Ascending aorta (tissue), 2 donors: ENCODE measurements around the gene HAUS1. TPM values are rescaled to one million over a fixed set of nuclear protein-coding genes. Genes with fewer than 3 reads are reported as not detected.

Experiments used
- DNase-seq, 2 donors: peaks; one replicate each; pipeline ENCODE4 v3.0.0-alpha.2; 2019; ENCODE audit warnings: low spot score in 2 of 2
- H3K27ac ChIP-seq, 2 donors: fragments of 200-600 bp; sonication (generic); one replicate each; pipeline ENCODE4 v1.5.1; 2016 to 2017; ENCODE audit warnings: mild to moderate bottlenecking in 1 of 2
- H3K27me3 ChIP-seq: fragments of 200-600 bp; sonication (generic); one replicate; pipeline ENCODE4 v1.5.1; 2017
- H3K36me3 ChIP-seq, 2 donors: fragments of 200-600 bp; sonication (generic); one replicate each; pipeline ENCODE4 v1.5.1; 2016
- H3K4me1 ChIP-seq, 2 donors: fragments of 200-600 bp; sonication (generic); one replicate each; pipeline ENCODE4 v1.5.1; 2016 to 2017; ENCODE audit warnings: mild to moderate bottlenecking in 1 of 2
- H3K4me3 ChIP-seq, 2 donors: fragments of 200-600 bp; sonication (generic); one replicate each; pipeline ENCODE4 v1.5.1; 2016 to 2017; ENCODE audit warnings: mild to moderate bottlenecking in 1 of 2
- H3K9me3 ChIP-seq, 2 donors: fragments of 200-600 bp; sonication (generic); one replicate each; pipeline ENCODE4 v1.5.1; 2016
- intact Hi-C: fragments of 100-400 bp; cut with DNase I; formaldehyde crosslinking; loops from one replicate; pipeline ENCODE4 v1.15.1; 2023
- total RNA-seq: library from RNA; depleted of rRNA; stranded (reverse); fragments of >200 nt; gene quantifications from one replicate; pipeline ENCODE4 v1.1.0, GENCODE V29; 2016
- TF ChIP-seq, protein P1 (sequence below), 3 experiments: fragments of 200-600 bp in 2 of 3; fragments of 450-650 bp in 1 of 3; sonication (generic) in 2 of 3; IDR thresholded peaks; one replicate each; pipeline ENCODE4 v1.5.1; 2016 to 2019; ENCODE audit warnings: antibody characterized with exemption in 3 of 3, mild to moderate bottlenecking in 1 of 3, moderate library complexity in 1 of 3

Gene HAUS1
- total RNA-seq, 1 donor from 2014 or later = 5.0 TPM

DNA sequence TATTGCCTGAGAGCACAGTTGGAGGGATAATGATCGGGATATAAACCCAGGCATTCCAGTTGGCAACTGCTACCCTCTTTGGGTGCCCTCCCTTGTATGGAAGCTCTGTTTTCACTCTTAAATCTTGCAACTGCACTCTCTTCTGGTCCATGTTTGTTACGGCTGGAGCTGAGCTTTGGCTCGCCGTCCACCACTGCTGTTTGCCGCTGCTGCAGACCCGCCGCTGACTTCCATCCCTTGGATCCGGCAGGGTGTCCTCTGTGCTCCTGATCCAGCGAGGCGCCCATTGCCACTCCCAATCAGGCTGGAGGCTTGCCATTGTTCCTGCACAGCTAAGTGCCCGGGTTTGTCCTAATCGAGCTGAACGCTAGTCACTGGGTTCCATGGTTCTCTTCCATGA is 60.7 kb downstream of the HAUS1 start:
- intact Hi-C loops = no loop called here

DNA sequence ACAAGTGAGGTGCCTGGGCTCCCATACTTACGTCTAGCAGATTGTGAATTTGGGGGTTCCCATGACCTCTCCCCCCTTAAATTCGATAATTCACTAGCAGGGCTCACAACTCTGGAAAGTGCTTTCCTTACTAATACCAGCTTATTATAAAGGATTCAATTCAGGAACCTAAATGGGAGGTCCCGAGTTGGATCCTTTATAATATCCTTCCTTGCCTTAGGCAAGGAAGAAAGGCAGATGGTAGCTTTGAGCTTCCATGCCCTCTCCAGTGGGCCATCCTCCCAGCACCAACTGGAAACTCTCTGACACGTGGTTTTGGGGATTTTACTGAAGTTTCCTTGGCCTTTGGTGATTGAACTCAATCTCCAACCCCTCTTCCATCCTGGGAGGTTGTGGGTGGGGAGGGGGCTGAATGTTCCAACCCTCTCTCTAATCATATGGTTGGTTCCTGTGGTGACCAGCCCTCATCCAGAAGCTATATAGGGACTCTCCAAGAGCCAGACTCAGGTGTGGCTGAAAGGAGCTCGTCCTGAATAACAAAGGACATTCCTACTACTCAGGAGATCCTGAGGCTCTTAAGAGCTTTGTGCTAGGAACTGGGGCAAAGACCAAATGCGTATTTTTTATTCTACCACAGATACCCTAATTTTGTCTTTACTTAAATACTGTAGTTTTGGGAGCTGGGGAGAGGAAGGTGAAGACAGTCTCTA is 62.2 kb downstream of the HAUS1 start:
- Histone ChIP-seq H3K4me1 (no peaks in the 10 kb centered on the region), H3K27ac (no peak overlapping the region), H3K27me3 (no peaks in the 10 kb centered on the region), H3K36me3 (no peaks in the 10 kb centered on the region), H3K4me3 (no peak overlapping the region), H3K9me3 (no peaks in the 10 kb centered on the region)
- TF ChIP-seq, protein P1, sequence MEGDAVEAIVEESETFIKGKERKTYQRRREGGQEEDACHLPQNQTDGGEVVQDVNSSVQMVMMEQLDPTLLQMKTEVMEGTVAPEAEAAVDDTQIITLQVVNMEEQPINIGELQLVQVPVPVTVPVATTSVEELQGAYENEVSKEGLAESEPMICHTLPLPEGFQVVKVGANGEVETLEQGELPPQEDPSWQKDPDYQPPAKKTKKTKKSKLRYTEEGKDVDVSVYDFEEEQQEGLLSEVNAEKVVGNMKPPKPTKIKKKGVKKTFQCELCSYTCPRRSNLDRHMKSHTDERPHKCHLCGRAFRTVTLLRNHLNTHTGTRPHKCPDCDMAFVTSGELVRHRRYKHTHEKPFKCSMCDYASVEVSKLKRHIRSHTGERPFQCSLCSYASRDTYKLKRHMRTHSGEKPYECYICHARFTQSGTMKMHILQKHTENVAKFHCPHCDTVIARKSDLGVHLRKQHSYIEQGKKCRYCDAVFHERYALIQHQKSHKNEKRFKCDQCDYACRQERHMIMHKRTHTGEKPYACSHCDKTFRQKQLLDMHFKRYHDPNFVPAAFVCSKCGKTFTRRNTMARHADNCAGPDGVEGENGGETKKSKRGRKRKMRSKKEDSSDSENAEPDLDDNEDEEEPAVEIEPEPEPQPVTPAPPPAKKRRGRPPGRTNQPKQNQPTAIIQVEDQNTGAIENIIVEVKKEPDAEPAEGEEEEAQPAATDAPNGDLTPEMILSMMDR (IDR thresholded peaks at IDR 0.05) = no peak
- intact Hi-C loops = no loop called here
- no peak for DNase-seq

More for the DNA sequence above, 60.7 kb downstream of the HAUS1 start:
- TF ChIP-seq, protein P1 (IDR thresholded peaks at IDR 0.05) = no peak
- DNase-seq = no peak
- no peaks in the 10 kb centered on the region for H3K36me3 ChIP-seq
- H3K4me1 ChIP-seq = no peaks in the 10 kb centered on the region
- no peak overlapping the region for H3K4me3 ChIP-seq
- no peak overlapping the region for H3K27ac ChIP-seq
- no peaks in the 10 kb centered on the region for H3K27me3 ChIP-seq
- H3K9me3 ChIP-seq = no peaks in the 10 kb centered on the region

DNA sequence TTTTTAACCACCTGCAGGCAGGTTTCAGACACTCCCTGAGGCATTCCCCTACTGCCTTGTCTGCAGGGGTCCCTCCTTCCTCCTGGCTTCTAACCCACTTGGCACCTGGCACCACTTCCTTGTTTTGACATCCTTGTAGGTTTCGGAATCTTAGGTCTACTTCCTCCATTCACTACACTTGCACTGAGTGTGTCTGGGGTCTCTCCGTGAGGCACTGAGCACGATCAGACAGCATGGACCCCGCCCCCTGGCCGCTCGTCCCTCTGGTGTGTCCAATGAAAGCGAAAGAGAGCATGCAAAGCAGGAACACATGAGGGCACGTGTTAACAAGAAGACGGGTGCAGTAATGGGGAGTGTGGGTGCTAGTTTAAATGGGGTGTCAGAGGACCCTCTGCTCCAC is 63.8 kb downstream of the HAUS1 start:
- H3K27ac ChIP-seq = no peak overlapping the region
- intact Hi-C loops = no loop called here
- TF ChIP-seq, protein P1 (IDR thresholded peaks at IDR 0.05) = no peak
- H3K4me3 ChIP-seq = no peak overlapping the region
- no peaks in the 10 kb centered on the region for H3K9me3 ChIP-seq
- DNase-seq = no peak
- no peaks in the 10 kb centered on the region for H3K36me3 ChIP-seq
- no peaks in the 10 kb centered on the region for H3K4me1 ChIP-seq
- H3K27me3 ChIP-seq = no peaks in the 10 kb centered on the region

DNA sequence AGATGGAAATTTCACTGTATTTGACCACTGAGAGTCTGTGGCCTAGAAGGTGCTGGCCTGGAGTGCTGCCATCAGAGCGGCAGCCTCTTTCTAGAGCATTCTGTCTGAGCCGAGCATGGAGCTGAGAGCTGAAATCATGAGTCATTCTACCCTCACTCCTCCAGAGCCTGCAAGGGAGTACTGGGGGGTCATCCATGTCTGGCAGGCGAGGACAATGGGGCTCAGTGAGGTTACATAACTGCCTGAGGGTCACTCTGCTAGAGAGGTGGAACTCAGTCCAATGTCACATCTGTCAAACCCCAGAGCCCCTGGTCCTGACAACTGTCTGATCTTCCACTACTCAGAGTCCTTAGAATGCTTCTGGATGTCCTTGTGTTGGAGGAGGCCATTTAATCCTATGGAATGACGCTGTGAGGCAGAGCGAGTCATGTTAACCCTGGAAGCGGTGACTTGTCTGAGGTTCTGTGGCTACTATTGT is 65.3 kb downstream of the HAUS1 start:
- no peaks in the 10 kb centered on the region for H3K27me3 ChIP-seq
- intact Hi-C loops = no loop called here
- H3K9me3 ChIP-seq = no peaks in the 10 kb centered on the region
- no peak for DNase-seq
- TF ChIP-seq, protein P1 (IDR thresholded peaks at IDR 0.05) = no peak
- no peaks in the 10 kb centered on the region for H3K4me1 ChIP-seq
- no peak overlapping the region for H3K27ac ChIP-seq
- H3K4me3 ChIP-seq = no peak overlapping the region
- no peaks in the 10 kb centered on the region for H3K36me3 ChIP-seq

DNA sequence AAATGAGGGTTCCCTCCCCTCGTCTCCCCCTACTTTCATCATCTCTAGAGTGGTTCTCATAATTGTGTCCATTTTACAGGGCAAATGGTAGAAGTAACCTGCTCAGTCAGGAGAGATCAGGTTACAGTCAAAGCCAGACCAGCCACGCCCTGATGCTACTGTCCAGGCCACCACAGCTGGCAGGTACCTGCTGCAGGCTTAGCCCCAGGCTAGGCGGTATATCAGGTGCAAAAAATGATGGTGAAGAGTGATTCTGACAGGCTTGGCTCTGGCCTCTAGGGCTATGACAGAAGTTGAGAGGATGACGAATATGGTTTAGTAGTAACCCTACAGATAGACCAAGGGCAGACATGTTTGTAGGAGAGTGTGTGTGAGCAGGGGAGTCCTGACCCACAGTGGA is 67.1 kb downstream of the HAUS1 start:
- Histone ChIP-seq H3K27me3 (no peaks in the 10 kb centered on the region), H3K9me3 (no peaks in the 10 kb centered on the region), H3K36me3 (no peaks in the 10 kb centered on the region), H3K4me3 (no peak overlapping the region), H3K27ac (no peak overlapping the region), H3K4me1 (peaks cover 3 to 11% of the 10 kb centered on the region in 2 donors)
- TF ChIP-seq, protein P1 (IDR thresholded peaks at IDR 0.05) = no peak
- intact Hi-C loops = loop anchor here (5.0 to 10.0 kb wide), 6 partner anchors 74 to 313 kb away; partner anchors contain the start of gene ATP5F1A
- DNase-seq = no peak
